ENCODE measurements around the gene MEF2C.
"Not testable (repeated sequence)": the region's sequence is repeated elsewhere in the genome, so short reads cannot be mapped to it uniquely, and the experiment has no call there.

The MEF2C gene

DNA sequence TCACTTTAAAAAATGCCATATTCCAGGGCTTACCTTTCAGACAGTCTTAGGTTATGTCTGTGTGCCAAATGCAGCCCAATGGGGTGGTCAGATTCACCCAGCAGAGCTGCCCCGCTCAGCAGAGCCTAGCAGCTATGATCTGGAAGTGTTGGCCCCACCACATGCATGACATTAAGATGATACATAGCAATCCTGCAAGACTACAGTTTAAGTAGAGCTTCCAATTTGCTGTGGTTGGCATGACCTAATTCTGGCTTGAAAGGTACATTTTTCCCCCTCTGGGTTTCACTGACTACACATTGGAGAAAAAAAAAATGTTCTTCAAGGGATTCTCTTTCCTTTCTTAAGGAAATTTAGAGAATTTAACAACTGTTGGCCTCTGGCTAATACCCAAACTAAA lies 22.5 kb downstream of the MEF2C start:
- DNase-seq, result no peak

DNA sequence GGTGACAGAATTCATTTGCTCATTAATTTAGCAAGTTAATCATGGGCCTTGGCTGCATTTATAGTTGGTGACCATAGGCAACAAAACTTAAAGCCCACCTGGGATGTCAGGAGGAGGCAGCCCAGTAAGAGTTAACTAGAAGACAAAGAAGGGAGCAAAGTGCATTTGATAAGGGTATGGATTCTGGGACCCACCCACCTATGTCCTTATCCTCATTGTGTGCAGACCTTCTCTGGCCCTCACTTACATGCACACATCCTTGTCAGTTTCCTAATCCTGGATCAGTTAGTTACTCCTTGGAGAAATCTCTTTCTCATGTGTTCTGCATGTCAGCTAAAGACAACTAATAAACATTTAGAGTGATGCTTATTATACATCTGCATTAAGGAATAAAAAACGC lies 24.6 kb downstream of the MEF2C start:
- DNase-seq, result no peak

DNA sequence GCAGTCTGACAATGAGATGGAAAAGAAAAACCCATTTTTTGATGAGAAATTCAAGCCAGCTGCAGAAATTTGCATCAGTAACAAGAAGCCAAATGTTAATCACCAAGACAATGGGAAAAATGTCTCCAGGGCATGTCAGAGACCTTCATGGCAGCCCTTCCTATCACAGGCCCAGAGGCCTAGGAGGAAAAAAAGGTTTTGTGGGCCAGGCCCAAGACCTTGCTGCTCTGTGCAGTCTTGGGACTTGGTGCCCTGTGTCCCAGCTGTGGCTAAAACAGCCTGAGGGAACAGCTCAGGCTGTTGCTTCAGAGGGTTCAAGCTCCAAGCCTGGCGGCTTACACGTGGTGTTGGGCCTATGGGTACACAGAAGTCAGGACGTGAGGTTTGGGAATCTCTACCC lies 26.6 kb downstream of the MEF2C start:
- DNase-seq, result not testable (repeated sequence)

DNA sequence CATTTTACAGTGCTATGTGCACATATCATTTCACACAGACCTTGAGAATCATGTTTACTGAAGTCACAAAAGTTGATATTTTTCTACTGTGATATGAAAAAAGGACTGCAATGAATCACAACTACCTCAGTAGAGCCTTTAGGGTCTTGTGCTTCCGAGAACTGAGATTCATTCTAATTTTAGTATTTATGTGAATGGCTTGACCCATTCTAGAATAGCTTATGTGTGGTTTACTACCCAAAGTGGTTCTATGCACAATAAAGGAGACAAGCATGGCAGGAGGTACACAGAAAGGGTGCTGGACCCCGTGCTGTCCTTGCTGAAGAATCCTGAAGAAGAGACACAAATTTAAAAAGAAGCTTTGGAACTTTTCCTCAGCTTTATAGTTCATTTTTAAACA lies 28.2 kb downstream of the MEF2C start:
- DNase-seq, result no peak

DNA sequence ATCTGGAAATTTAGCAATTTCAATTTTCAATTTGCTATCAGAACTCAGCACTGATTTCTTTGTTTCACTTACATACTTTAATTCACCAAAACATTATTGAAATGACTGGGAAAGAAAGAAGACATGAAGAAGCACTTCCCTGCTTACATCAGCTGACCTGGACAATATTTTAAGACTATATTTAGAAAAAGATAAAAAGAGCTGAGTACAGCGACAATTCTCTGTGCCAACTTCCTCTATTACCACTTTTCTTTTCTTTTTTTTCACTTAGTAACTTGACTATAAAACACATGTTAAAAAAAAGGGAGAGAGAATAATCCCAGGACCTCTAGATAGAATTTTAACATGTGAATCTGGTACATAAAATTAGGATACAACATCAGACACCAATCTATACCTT lies 35.6 kb downstream of the MEF2C start:
- no peak for DNase-seq

- DNase-seq, result no peak
Observed at GRCh38 chr5:88846434-88846833, 36.5 kb downstream of the MEF2C start.

GRCh38 chr5:88845081-88845697 lies 37.8 kb downstream of the MEF2C start:
- DNase-seq, result no peak

GRCh38 chr5:88842784-88843183 lies 40.2 kb downstream of the MEF2C start:
- DNase-seq, result no peak

DNA sequence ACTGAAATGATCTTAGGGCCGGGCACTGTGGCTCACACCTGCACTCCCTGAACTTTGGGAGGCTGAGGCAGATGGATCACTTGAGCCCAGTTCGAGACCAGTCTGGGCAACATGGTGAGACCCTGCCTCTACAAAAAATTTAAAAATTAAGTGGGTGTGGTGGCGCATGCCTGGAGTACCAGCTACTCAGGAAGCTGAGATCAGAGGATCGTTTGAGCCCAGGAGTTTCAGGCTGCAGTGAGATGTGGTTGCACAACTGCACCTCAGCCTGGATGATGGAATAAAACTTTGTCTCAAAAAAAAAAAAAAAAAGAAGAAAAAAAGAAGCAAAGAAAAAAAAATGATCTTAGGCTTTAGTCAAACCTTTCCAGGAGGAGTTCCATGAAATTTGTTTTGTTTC lies 41.8 kb downstream of the MEF2C start:
- DNase-seq, result no peak

GRCh38 chr5:88840495-88840894 lies 42.5 kb downstream of the MEF2C start:
- no peak for DNase-seq

DNA sequence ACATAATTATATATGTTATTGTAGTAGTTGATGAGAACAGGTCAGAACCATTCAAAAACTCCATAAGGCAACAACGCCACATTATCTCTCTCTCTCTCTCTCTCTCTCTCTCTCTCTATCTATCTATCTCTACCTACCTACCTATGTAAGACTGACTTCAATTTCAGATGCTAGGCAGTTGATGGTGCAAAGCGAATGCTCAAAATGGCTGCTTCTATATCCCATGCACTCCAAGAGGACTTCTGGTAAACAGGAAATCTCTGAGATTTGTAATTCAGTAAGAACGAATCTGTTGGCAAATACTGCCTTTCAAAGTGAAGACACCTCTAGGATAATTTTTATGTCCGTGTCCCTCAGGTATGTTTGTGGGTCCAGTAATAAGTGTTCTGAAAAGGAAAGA lies 43.7 kb downstream of the MEF2C start:
- no peak for DNase-seq

- DNase-seq, result no peak
Observed at GRCh38 chr5:88838500-88838899, 44.5 kb downstream of the MEF2C start.

DNA sequence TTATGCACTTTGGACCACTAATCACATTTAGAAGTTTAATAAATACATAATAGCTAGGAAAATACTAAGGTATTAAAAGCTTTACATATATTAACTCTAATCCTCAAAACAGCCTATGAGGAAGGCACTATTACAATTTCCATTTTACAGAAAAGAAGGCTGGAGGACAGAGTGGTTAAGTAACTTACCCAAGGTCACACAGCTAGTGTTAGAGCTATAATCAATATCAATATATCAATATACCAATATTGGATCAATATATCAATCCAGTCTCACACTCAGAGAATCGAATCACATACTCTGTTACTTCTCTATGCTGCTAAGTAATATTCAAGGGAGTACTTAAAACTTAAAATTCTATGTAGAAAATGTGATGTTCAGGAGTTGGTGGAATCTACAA lies 45.2 kb downstream of the MEF2C start:
- no peak for DNase-seq

GRCh38 chr5:88837222-88837621 lies 45.8 kb downstream of the MEF2C start:
- no peak for DNase-seq

DNA sequence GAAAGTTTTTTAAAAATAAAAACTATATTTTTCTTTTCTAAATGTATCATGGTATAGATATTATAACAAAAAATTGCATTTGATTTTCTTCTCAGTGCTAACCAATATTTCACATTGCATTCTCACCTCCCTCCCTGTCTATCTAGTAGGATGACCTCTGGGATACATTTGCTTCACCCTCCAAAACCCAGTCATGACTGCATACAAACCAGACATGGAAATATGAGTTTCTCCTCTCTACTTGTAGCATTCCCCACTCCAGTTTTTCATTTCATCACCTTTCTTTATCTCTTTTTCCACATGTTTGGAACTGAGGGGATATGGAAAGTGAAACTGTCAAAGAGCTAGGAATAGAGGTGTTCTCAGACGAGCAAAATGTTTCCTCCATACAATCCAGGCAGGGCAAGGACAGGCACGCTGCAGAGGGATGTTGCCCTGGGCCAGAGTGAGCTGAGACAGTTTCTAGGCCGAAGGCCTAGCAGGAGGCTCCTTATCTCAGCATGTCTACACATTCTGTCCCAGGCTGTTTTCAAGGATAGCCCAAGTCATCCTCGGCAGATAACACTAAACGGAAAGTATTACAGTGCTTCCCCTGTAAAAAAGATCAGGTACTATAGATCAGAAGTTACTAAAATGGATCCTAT lies 46.7 kb downstream of the MEF2C start:
- no peak for DNase-seq

GRCh38 chr5:88834499-88834898 lies 48.5 kb downstream of the MEF2C start:
- DNase-seq, result no peak

- no peak for DNase-seq
Observed at GRCh38 chr5:88834131-88834462, 48.9 kb downstream of the MEF2C start.

- DNase-seq, result peak; percentile 64
Observed at GRCh38 chr5:88833371-88834130, 49.4 kb downstream of the MEF2C start.

DNA sequence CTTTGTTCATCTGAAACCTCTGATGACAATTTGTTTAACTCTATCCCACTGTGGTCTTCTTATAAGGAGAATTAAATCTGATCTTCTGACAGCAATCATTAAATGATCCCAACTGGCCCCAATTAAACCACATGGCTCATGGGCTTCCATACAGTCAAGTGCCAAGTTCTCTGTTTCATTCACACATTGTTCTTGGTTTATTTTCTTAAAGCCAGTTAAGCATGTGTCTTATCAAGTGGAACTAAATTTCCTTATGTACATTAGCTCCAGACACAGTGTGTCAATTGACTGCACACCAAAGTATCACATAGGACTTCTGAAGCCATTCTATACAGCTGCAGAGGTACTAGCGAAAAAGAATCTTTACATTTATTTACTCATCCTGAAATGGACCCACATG lies 51.2 kb downstream of the MEF2C start:
- DNase-seq, result no peak

- DNase-seq, result no peak
Observed at GRCh38 chr5:88830567-88830966, 52.4 kb downstream of the MEF2C start.

- DNase-seq, result no peak
Observed at GRCh38 chr5:88829775-88830174, 53.2 kb downstream of the MEF2C start.

- DNase-seq, result no peak
Observed at GRCh38 chr5:88829054-88829453, 53.9 kb downstream of the MEF2C start.

GRCh38 chr5:88827997-88828396 lies 55.0 kb downstream of the MEF2C start:
- DNase-seq, result no peak
